AG04450 (cell line): ENCODE results near the gene TOMM6. TPM values are rescaled to one million over a fixed set of nuclear protein-coding genes. Genes with fewer than 3 reads are reported as not detected.

Experiments used
- CTCF ChIA-PET: fragments of 300-600, 350-600 bp; formaldehyde crosslinking; extraction: SDS; loops from one replicate; lab custom pipeline; 2022; ENCODE audit warnings: antibody characterized with exemption, inconsistent platforms; lab: Charles Lee
- POLR2A ChIA-PET: fragments of 350-600 bp; formaldehyde crosslinking; extraction: SDS; loops from one replicate; lab custom pipeline; 2021; ENCODE audit warnings: antibody characterized with exemption, inconsistent platforms; lab: Yijun Ruan, JAX
- DNase-seq: peaks from one replicate; pipeline ENCODE4 v3.0.0-alpha.2; 2011; ENCODE audit warnings: low read depth, low spot score
- H3K27ac ChIP-seq: one replicate; pipeline ENCODE4 v1.5.1; 2012; ENCODE audit warnings: low read depth, low read length, control low read depth
- H3K27me3 ChIP-seq: one replicate; pipeline ENCODE4 v1.6.0; 2012; ENCODE audit warnings: low read length; ENCODE audit not compliant: control insufficient read depth, insufficient read depth
- H3K4me3 ChIP-seq: 2 replicates; pipeline ENCODE4 v1.5.1; 2011; ENCODE audit warnings: mild to moderate bottlenecking, low read depth, low read length, control low read depth
- H3K9me3 ChIP-seq: 2 replicates; pipeline ENCODE4 v1.5.1; 2012; ENCODE audit warnings: low read length; ENCODE audit not compliant: control insufficient read depth, insufficient read depth
- CTCF ChIP-seq: IDR thresholded peaks from 2 replicates; pipeline ENCODE4 v1.5.1; 2011; ENCODE audit warnings: low read depth, low read length, control low read depth, inconsistent platforms
- polyA plus RNA-seq: library from polyadenylated mRNA; depleted of rRNA; stranded (reverse); fragments of >200 nt; gene quantifications from 2 replicates; pipeline ENCODE4 v1.2.3, GENCODE V29; 2011

TOMM6 gene
- polyA plus RNA-seq, 1 experiment = 192 TPM

GRCh38 chr6:41779788-41780550 lies 7.5 kb upstream of the TOMM6 start, which contains the start of gene FRS3:
Gene FRS3 (minus strand): TSS chr6:41779900. CDS start chr6:41776987, 2,913 bp downstream.
- Histone ChIP-seq H3K27me3 (no peaks in the 10 kb centered on the region), H3K27ac (no peak within 1 kb of the TSS), H3K4me3 (peak within 1 kb of the TSS; percentile 78), H3K9me3 (no peaks in the 10 kb centered on the region)
- ChIA-PET POLR2A (no interaction called here), CTCF (interaction anchor here (0.6 to 1.0 kb wide), 8 partner anchors 9 to 383 kb away, joined by 3 to 9 read pairs (median 4); partner anchors contain the start of gene TAF8)
- peak; percentile 92 for TF ChIP-seq CTCF
- DNase-seq = peak; percentile 87

DNA sequence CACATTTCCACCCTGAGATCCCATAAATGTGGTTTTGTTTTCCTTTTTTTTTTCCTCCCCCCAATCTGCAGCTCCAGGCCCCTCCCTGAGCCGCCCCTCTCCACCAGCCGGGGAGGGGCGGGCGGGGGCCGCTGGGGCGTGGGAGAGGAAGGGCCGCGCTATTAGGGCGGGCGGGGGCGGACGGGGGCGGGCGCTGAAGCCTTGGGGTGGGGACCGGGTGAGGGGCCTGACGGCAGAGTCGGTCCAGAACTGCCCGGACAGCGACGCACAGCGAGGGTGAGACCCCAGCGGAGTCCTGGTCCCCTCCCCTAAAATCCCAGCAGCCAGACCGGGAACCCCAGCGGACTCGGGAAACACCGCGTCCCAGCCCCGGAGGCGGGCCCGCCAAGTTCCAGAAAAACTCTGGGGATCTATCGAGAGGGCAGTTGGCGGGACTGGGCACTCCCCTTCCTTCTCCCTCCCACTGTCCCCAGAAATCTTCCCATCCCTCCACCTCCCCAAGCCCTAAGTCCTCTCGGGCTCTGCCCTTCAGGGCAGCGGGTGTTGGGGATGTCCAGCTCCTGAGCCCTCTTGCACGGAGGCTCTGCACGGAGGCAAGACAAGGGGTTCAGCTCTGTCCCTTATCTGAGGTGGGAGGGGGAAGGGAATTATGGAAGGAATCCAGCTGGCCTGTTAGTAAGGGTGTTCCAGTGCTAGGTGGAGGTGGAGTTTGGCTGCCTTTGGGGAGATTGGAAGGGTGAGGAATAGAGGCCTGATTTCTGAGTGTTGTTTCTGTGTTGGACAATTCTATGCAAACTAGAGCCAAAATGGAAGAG lies 6.7 kb upstream of the TOMM6 start, which contains the start of gene PRICKLE4:
Gene PRICKLE4 (plus strand): TSS at position 232 of the 815 bp plus-strand sequence. CDS start 2,692 bp downstream, outside the sequence.
- no peak within 1 kb of the TSS for H3K27ac ChIP-seq
- H3K9me3 ChIP-seq = no peaks in the 10 kb centered on the region
- peak within 1 kb of the TSS; percentile 78 for H3K4me3 ChIP-seq
- CTCF ChIA-PET = interaction anchor here (0.6 to 2.6 kb wide), 6 partner anchors 47 to 413 kb away, joined by 4 to 16 read pairs (median 8); partner anchors contain the start of genes BYSL and MED20
- no peak for DNase-seq
- TF ChIP-seq CTCF = no peak
- POLR2A ChIA-PET = interaction anchor here (0.7 kb wide), 1 partner anchor 76 kb away, joined by 4 read pairs; no protein-coding TSS in a partner anchor
- no peaks in the 10 kb centered on the region for H3K27me3 ChIP-seq

- ChIA-PET POLR2A (interaction anchor here (0.7 kb wide), 1 partner anchor 77 kb away, joined by 4 read pairs; no protein-coding TSS in a partner anchor), CTCF (interaction anchor here (0.6 to 2.6 kb wide), 5 partner anchors 48 to 414 kb away, joined by 3 to 16 read pairs (median 9); partner anchors contain the start of genes BYSL and MED20)
- Histone ChIP-seq H3K27me3 (no peaks in the 10 kb centered on the region), H3K27ac (no peak overlapping the region), H3K9me3 (no peaks in the 10 kb centered on the region), H3K4me3 (peak overlapping the region; percentile 78)
- no peak for TF ChIP-seq CTCF
- no peak for DNase-seq
Measured at GRCh38 chr6:41781366-41781730, 6.1 kb upstream of the TOMM6 start.

GRCh38 chr6:41783106-41783780 lies 4.3 kb upstream of the TOMM6 start:
- TF ChIP-seq CTCF = no peak
- DNase-seq = no peak
- Histone ChIP-seq H3K4me3 (no peak overlapping the region), H3K27ac (no peak overlapping the region), H3K9me3 (no peaks in the 10 kb centered on the region; the same call in 1 of the 2 replicates), H3K27me3 (no peaks in the 10 kb centered on the region)
- CTCF ChIA-PET = interaction anchor here (0.6 to 2.6 kb wide), 4 partner anchors 138 to 415 kb away, joined by 3 to 16 read pairs (median 11); partner anchors contain the start of genes BYSL and MED20
- POLR2A ChIA-PET = interaction anchor here (0.6 kb wide), 1 partner anchor 424 kb away, joined by 6 read pairs; no protein-coding TSS in a partner anchor
